NB4 (cell line): ENCODE data around the gene OR2Z1.
"Not testable (repeated sequence)": the region's sequence is repeated elsewhere in the genome, so short reads cannot be mapped to it uniquely, and the experiment has no call there.

Experiments
- POLR2A ChIP-seq: IDR thresholded peaks from 2 replicates; pipeline ENCODE4 v1.6.1; 2011; ENCODE audit warnings: mild to moderate bottlenecking; ENCODE audit not compliant: insufficient read length; ENCODE audit errors: extremely low read depth
- TF ChIP-seq, protein P1 (sequence below): IDR thresholded peaks from one replicate; pipeline ENCODE4 v1.5.1; 2012; ENCODE audit warnings: low read depth, low read length
- TF ChIP-seq, protein P2 (sequence below): IDR thresholded peaks from 2 replicates; pipeline ENCODE4 v1.6.1; 2011; ENCODE audit warnings: low read depth, low read length

GRCh38 chr19:8710337-8710736, 11.1 kb upstream of the OR2Z1 start:
- TF ChIP-seq POLR2A = not testable (repeated sequence)
- TF ChIP-seq, protein P1, sequence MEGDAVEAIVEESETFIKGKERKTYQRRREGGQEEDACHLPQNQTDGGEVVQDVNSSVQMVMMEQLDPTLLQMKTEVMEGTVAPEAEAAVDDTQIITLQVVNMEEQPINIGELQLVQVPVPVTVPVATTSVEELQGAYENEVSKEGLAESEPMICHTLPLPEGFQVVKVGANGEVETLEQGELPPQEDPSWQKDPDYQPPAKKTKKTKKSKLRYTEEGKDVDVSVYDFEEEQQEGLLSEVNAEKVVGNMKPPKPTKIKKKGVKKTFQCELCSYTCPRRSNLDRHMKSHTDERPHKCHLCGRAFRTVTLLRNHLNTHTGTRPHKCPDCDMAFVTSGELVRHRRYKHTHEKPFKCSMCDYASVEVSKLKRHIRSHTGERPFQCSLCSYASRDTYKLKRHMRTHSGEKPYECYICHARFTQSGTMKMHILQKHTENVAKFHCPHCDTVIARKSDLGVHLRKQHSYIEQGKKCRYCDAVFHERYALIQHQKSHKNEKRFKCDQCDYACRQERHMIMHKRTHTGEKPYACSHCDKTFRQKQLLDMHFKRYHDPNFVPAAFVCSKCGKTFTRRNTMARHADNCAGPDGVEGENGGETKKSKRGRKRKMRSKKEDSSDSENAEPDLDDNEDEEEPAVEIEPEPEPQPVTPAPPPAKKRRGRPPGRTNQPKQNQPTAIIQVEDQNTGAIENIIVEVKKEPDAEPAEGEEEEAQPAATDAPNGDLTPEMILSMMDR = not testable (repeated sequence)
- TF ChIP-seq, protein P2, sequence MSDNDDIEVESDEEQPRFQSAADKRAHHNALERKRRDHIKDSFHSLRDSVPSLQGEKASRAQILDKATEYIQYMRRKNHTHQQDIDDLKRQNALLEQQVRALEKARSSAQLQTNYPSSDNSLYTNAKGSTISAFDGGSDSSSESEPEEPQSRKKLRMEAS = not testable (repeated sequence)
